Activated CD8-positive, alpha-beta memory T cell treated with anti-CD3 and anti-CD28 coated beads for 24 hours (primary cell): ENCODE data around the gene SLC6A16.
"Not testable (repeated sequence)": the region's sequence is repeated elsewhere in the genome, so short reads cannot be mapped to it uniquely, and the experiment has no call there.

Source experiments
- DNase-seq: peaks from one replicate; pipeline ENCODE4 v3.0.0-alpha.2; 2020

The SLC6A16 gene

GRCh38 chr19:49324801-49325576 is at the start of gene SLC6A16:
TSS of gene SLC6A16 (minus strand) at chr19:49325191. CDS start at chr19:49311347, 13,844 bp downstream.
- DNase-seq: peak; percentile 28

- not testable (repeated sequence) for DNase-seq
Observed at GRCh38 chr19:49373174-49373573, 48.2 kb upstream of the SLC6A16 start.

- no peak for DNase-seq
Observed at GRCh38 chr19:49371184-49371583, 46.2 kb upstream of the SLC6A16 start.

- DNase-seq: no peak
Observed at GRCh38 chr19:49368711-49369358, 43.8 kb upstream of the SLC6A16 start.

GRCh38 chr19:49366110-49366509 is 41.1 kb upstream of the SLC6A16 start:
- no peak for DNase-seq

GRCh38 chr19:49364083-49364737 is 39.2 kb upstream of the SLC6A16 start:
- DNase-seq: no peak

GRCh38 chr19:49363268-49364082 is 38.5 kb upstream of the SLC6A16 start, which contains the start of gene DKKL1:
TSS of gene DKKL1 (plus strand) at chr19:49363877. CDS start at chr19:49363999, 122 bp downstream.
- DNase-seq: peak; percentile 89

- peak; percentile 68 for DNase-seq
Observed at GRCh38 chr19:49362929-49363267, 37.9 kb upstream of the SLC6A16 start.

GRCh38 chr19:49362048-49362928 is 37.3 kb upstream of the SLC6A16 start, which contains the start of gene TEAD2:
TSS of gene TEAD2 (minus strand) at chr19:49362416. CDS start at chr19:49360075, 2,341 bp downstream.
- DNase-seq: peak; percentile 67

GRCh38 chr19:49361438-49362047 is 36.6 kb upstream of the SLC6A16 start:
- DNase-seq: no peak

GRCh38 chr19:49359851-49360820 is 35.1 kb upstream of the SLC6A16 start:
- DNase-seq: no peak

GRCh38 chr19:49357186-49357585 is 32.2 kb upstream of the SLC6A16 start:
- no peak for DNase-seq

- DNase-seq: no peak
Observed at GRCh38 chr19:49356382-49356781, 31.4 kb upstream of the SLC6A16 start.

- DNase-seq: no peak
Observed at GRCh38 chr19:49355909-49356353, 30.9 kb upstream of the SLC6A16 start.

GRCh38 chr19:49349567-49349966 is 24.6 kb upstream of the SLC6A16 start:
- DNase-seq: no peak

- no peak for DNase-seq
Observed at GRCh38 chr19:49348305-49349189, 23.6 kb upstream of the SLC6A16 start.

- DNase-seq: no peak
Observed at GRCh38 chr19:49347835-49348234, 22.8 kb upstream of the SLC6A16 start.

- no peak for DNase-seq
Observed at GRCh38 chr19:49347191-49347590, 22.2 kb upstream of the SLC6A16 start.
